Mucosa of stomach (tissue), 1 donor: ENCODE measurements around the gene KCNQ4.

Experiments
- H3K27me3 ChIP-seq: one replicate; pipeline ENCODE4 v1.7.0; 2013; ENCODE audit warnings: mild to moderate bottlenecking, low read length; ENCODE audit not compliant: control insufficient read depth, insufficient read depth
- H3K36me3 ChIP-seq: one replicate; pipeline ENCODE4 v1.7.0; 2013; ENCODE audit warnings: low read length; ENCODE audit not compliant: control insufficient read depth, insufficient read depth
- H3K4me1 ChIP-seq: one replicate; pipeline ENCODE4 v1.7.0; 2013; ENCODE audit warnings: mild to moderate bottlenecking, low read length; ENCODE audit not compliant: control insufficient read depth, insufficient read depth
- H3K4me3 ChIP-seq: one replicate; pipeline ENCODE4 v1.7.0; 2013; ENCODE audit warnings: low read length
- H3K9ac ChIP-seq: one replicate; pipeline ENCODE4 v1.7.0; 2013; ENCODE audit warnings: mild to moderate bottlenecking, low read length, moderate library complexity
- H3K9me3 ChIP-seq: one replicate; pipeline ENCODE4 v1.7.0; 2013; ENCODE audit warnings: mild to moderate bottlenecking, low read length, moderate library complexity; ENCODE audit not compliant: control insufficient read depth
- donor health status: Pancreatic carcinoma.

The KCNQ4 gene

DNA sequence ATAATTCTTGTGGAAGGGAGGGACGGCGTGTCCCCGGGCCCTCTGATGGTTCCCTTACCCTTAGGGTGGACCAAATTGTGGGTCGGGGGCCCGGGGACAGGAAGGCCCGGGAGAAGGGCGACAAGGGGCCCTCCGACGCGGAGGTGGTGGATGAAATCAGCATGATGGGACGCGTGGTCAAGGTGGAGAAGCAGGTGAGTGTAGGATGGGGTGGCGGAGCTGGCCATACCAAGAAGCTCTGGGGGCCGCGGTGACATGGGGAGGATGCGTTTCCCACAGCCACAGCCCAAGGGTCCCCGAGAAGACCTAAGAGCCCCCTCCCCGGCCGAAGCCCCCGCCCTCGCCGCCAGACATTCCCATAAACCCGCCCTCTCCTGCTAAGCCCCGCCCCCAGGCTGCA, 54.0 kb downstream of the KCNQ4 start:
- Histone ChIP-seq H3K36me3 (no peaks in the 10 kb centered on the region), H3K9ac (no peak overlapping the region), H3K4me3 (no peak overlapping the region), H3K4me1 (no peaks in the 10 kb centered on the region), H3K27me3 (no peaks in the 10 kb centered on the region), H3K9me3 (no peaks in the 10 kb centered on the region)

DNA sequence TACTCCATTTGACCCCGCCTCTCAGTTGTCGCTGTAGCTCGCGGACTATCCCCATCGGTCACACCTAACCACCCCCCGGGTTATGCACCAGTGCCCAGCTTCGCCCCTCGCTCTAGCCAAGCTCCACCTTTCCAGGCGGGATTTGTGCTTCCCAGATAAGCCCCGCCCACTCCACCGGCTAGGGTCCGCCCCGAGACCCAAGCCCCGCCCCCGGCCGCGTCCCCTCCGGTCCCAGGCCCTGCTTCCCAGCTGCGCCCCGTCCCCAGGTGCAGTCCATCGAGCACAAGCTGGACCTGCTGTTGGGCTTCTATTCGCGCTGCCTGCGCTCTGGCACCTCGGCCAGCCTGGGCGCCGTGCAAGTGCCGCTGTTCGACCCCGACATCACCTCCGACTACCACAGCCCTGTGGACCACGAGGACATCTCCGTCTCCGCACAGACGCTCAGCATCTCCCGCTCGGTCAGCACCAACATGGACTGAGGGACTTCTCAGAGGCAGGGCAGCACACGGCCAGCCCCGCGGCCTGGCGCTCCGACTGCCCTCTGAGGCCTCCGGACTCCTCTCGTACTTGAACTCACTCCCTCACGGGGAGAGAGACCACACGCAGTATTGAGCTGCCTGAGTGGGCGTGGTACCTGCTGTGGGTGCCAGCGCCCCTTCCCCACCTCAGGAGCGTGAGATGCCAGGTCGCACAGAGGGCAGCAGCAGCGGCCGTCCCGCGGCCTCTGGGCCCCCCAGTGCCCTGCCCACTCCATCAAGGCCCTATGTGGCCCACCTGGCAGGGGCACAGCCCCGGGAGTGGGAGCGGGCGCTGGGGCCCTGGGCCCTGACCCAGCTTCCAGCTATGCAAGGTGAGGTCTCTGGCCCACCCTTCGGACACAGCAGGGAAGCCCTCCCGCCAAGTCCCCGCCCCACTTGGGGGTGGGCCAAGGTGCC, 54.7 kb downstream of the KCNQ4 start:
- H3K36me3 ChIP-seq: no peaks in the 10 kb centered on the region
- H3K9ac ChIP-seq: no peak overlapping the region
- no peaks in the 10 kb centered on the region for H3K27me3 ChIP-seq
- H3K4me3 ChIP-seq: no peak overlapping the region
- no peaks in the 10 kb centered on the region for H3K9me3 ChIP-seq
- no peaks in the 10 kb centered on the region for H3K4me1 ChIP-seq

DNA sequence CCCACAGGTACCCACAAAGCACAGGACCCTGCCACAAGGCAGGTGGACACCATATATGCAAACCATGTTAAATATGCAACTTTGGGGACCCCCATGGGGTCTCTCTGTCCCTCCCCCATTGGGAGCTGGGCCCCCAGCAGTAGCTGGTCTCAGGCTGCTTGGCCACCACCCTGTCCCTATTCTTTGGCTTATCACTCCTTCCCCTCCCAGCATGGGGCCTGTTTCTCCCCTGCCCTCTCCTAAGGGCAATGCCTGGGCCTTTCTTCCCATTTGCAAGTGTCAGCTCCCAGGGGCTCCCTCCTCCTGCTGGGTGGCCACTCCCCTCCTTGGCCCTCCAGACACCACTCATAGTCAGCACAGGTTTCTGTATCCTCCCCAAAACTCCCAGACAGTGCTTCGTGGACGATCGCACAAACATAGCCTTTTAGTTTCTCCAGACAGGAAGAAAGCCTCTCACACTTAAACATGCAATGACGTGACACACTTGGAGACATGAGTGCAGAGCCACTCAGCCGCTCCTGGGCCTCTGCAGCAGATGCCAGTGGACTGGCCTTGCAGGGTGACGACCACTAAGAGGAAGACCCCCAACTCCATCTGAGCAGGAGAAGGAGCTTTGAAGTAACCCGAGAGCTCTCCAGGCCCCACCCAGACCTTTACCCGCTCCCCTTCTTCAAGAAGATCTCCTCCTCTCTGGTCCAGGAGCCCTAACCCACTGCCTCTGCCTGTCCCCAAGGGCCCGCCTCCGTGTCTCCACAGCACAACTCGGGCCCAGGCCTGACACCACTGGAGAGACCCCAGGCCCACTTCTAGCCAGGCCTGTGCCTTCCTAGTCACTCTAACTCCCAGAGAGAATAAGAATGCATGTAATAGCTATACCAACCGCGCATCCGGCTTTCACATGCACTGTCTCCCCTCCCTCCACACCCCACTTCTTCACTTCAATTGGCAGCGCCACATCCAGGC, 55.7 kb downstream of the KCNQ4 start:
- Histone ChIP-seq H3K36me3 (no peaks in the 10 kb centered on the region), H3K27me3 (no peaks in the 10 kb centered on the region), H3K9me3 (no peaks in the 10 kb centered on the region), H3K9ac (no peak overlapping the region), H3K4me3 (no peak overlapping the region), H3K4me1 (no peaks in the 10 kb centered on the region)

DNA sequence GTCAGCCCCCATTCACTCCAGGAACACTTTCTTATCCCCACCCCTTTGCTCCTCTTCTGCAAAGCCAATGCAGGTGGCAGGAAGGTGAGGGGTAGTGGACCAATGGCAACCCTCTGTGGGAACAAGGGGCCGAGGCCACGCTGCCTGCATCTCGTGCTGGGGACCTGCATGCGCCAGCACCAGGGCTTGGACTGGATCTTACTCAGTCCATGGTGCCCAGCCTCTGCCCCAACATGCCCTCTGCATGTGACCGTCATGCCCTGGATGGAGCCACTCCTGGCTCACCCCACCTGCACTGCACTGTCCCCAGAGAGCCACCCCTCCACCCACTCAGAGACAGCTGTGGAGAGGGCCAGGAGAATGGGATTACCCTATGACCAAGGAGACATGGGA, 56.4 kb downstream of the KCNQ4 start:
- Histone ChIP-seq H3K9ac (no peak overlapping the region), H3K9me3 (no peaks in the 10 kb centered on the region), H3K27me3 (no peaks in the 10 kb centered on the region), H3K4me1 (no peaks in the 10 kb centered on the region), H3K4me3 (no peak overlapping the region), H3K36me3 (no peaks in the 10 kb centered on the region)

DNA sequence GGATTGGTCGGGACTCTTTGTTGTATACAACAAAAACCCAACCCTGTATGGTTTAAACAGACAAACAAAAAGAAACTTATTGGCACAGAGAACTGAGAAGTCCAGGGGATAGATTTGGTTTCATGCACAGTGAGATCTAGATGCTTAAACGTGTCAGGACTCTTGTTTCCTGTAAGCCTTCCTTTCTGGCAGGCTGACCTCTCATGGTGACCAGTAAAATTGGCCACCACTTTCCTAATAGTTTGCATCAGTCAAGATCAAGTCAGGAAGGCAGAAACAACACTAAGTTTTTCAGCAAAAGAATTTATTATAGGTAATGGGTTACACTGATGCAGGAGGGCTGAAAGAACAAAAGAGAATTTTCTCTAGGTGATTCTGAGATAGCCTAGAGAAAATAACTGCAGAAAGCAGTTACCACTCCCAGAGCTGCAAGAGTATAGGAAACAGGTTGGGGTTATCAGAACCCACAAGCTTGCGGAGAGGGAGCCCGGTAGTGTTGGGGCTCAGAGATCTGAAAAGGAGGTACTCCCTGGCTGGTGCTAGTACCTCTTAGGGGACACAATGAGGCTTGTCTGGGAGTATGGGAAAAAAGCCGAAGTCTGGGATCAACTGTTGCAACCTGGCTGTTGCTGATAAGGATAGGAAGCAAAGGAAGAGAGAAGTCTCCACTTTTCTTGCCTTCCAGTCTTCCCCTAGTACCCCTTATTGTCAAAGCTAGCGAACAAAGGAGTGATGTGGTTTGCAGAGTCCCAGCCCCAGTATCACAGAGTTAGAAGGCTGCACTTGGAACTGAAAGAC, 57.1 kb downstream of the KCNQ4 start:
- no peaks in the 10 kb centered on the region for H3K4me1 ChIP-seq
- no peaks in the 10 kb centered on the region for H3K9me3 ChIP-seq
- no peaks in the 10 kb centered on the region for H3K36me3 ChIP-seq
- no peaks in the 10 kb centered on the region for H3K27me3 ChIP-seq
- no peak overlapping the region for H3K9ac ChIP-seq
- no peak overlapping the region for H3K4me3 ChIP-seq

DNA sequence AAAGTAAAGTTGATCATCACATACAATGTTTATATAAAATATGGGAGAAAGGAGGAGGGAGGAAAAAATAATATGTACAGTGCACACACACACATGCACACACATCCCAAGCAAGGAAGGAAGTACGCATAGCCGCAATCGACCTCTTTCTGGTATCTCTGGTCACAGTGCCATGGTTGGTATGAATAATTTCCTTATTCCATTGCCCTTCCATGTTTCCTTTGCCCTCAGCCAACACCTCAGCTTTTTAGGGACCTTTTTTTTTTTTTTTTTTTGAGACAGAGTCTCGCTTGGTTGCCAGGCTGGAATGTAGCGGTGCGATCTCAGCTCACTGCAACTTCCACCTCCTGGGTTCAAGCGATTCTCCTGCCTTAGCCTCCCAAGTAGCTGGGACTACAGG, 58.0 kb downstream of the KCNQ4 start:
- no peaks in the 10 kb centered on the region for H3K36me3 ChIP-seq
- no peaks in the 10 kb centered on the region for H3K9me3 ChIP-seq
- no peaks in the 10 kb centered on the region for H3K27me3 ChIP-seq
- H3K4me1 ChIP-seq: no peaks in the 10 kb centered on the region
- H3K9ac ChIP-seq: no peak overlapping the region
- no peak overlapping the region for H3K4me3 ChIP-seq

DNA sequence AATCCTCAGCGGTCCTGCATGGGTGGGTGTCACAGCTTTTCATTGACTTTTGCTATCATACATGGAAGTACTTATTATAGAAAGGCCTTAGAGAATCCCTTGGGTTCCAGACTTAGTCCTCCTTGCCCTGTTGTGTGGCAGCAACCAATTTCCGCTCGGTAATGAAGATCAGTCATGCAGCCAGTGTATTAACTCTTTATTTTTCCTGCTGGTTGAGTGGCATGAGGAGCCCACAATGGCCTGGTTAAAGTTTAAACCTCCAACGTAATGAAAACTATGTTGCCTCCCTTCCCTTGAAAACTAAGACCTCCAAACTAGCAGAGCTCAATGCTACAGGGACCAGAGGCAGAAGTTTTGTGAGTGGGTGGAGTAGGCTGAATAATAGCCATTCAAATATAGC, 58.6 kb downstream of the KCNQ4 start:
- Histone ChIP-seq H3K4me1 (no peaks in the 10 kb centered on the region), H3K27me3 (no peaks in the 10 kb centered on the region), H3K9ac (no peak overlapping the region), H3K4me3 (no peak overlapping the region), H3K36me3 (no peaks in the 10 kb centered on the region), H3K9me3 (no peaks in the 10 kb centered on the region)

DNA sequence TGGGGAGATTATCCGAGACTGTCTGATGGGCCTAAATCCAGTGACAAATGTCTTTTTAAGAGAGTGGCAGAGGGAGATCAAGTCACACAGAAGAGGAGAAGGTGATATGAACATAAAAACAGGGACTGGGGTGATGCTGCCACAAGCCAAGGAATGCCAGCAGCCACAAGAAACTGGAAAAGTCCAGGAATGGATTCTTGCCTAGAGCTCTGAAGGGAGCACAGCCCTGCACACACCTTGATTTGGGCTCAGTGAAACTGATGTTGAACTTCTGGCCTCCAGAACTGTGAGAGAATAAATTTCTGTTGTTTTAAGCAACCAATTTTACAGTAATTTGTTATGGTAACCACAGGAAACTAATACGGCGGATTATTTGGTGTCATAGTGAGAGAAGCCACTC, 59.1 kb downstream of the KCNQ4 start:
- no peaks in the 10 kb centered on the region for H3K36me3 ChIP-seq
- H3K9ac ChIP-seq: no peak overlapping the region
- H3K27me3 ChIP-seq: no peaks in the 10 kb centered on the region
- H3K9me3 ChIP-seq: no peaks in the 10 kb centered on the region
- no peak overlapping the region for H3K4me3 ChIP-seq
- no peaks in the 10 kb centered on the region for H3K4me1 ChIP-seq

DNA sequence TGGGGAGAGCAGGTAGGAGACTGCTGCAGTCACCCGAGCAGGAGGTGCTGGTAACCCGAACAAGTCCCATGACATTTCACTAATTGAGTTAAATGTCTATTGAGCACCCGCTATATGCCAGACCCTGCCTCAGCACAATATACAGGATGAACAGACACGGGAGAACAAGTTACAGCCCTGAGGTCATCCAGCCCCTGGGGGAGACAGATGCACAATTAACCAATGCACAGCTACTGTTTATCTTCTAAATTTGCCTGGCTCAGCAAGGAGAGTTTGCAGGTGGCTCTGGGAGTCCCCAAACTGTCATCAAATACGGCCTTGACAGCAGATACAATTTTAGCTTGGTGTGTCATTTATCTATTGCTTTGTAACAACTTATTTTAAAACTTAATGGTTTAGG, 60.5 kb downstream of the KCNQ4 start:
- Histone ChIP-seq H3K4me3 (no peak overlapping the region), H3K9ac (no peak overlapping the region), H3K9me3 (no peaks in the 10 kb centered on the region), H3K27me3 (no peaks in the 10 kb centered on the region), H3K36me3 (no peaks in the 10 kb centered on the region), H3K4me1 (no peaks in the 10 kb centered on the region)

DNA sequence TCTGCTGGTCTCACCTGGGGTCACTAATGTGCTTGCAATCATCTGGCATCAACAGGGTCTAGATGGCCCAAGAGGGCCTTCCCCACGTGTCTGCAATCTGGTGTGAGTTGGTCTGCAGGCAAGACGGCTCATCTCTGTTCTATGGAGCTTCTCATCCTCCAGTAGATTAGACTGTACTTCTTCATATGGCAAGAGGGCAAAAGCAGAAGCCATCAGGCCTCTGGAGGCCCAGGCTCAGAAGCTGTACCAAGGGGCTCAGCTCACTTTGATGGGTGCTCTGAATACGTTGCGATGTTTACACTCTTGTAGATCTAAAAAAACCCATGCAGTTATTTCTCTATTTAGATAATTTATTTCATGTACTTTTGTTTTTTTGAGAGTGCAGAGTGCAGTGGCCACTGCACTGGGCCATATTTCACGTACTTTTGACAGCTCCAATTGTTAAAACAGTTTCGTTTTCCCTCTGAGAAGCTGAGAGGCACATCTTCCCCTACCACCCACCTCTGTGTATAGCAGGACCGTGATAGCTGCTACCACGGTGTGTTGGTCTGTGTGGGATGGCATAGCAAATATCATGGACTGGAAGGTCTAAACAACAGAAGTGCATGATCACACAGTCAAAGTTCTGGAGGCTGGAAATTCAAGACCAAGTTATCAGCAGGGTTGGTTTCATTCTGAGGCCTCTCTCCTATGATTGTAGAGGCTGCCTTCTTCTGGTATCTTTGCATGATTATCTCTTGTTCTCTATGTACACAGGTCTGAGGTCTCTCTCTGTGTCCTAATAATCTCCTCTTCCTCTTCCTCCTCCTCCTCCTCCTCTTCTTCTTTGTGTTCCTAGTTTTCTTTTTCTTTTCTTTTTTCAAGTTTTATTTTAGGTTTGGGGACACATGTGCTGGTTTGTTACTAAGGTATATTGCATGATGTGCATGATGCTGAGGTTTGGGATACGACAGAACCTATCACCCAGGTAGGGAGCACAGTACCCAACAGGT, 61.6 kb downstream of the KCNQ4 start:
- H3K27me3 ChIP-seq: no peaks in the 10 kb centered on the region
- no peak overlapping the region for H3K9ac ChIP-seq
- H3K4me1 ChIP-seq: no peaks in the 10 kb centered on the region
- no peak overlapping the region for H3K4me3 ChIP-seq
- H3K9me3 ChIP-seq: no peaks in the 10 kb centered on the region
- no peaks in the 10 kb centered on the region for H3K36me3 ChIP-seq

DNA sequence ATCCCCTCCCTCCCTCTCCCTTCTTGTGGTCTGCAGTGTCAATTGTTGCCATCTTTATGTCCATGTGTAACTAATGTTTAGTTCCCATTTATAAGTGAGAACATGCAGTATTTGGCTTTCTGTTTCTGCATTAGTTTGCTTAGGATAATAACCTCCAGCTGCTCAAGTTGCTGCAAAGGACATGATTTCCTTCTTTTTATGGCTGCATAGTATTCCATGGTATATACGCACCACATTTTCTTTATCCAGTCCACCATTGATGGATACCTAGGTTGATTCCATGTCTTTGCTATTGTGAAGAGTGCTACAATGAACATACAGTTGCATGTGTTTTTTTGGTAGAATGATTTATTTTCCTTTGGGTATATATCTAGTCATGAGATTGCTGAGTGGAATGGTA, 62.3 kb downstream of the KCNQ4 start:
- Histone ChIP-seq H3K9me3 (no peaks in the 10 kb centered on the region), H3K4me3 (no peak overlapping the region), H3K4me1 (no peaks in the 10 kb centered on the region), H3K27me3 (no peaks in the 10 kb centered on the region), H3K36me3 (no peaks in the 10 kb centered on the region), H3K9ac (no peak overlapping the region)
